Stomach smooth muscle (tissue), 2 donors: Measurements from ENCODE around the gene SRRM1.

Source experiments
- H3K27ac ChIP-seq: one replicate; pipeline ENCODE4 v1.7.0; 2013; ENCODE audit warnings: mild to moderate bottlenecking, low read length, inconsistent platforms
- H3K27me3 ChIP-seq, 2 donors: one replicate each; pipeline ENCODE4 v1.7.0; 2013; ENCODE audit warnings: low read length in 2 of 2; ENCODE audit not compliant: insufficient read depth in 2 of 2, control insufficient read depth in 1 of 2
- H3K36me3 ChIP-seq, 2 donors: one replicate each; pipeline ENCODE4 v1.7.0; 2013; ENCODE audit warnings: low read length in 2 of 2; ENCODE audit not compliant: control insufficient read depth in 2 of 2, insufficient read depth in 2 of 2
- H3K4me1 ChIP-seq: one replicate; pipeline ENCODE4 v1.7.0; 2013; ENCODE audit warnings: low read length; ENCODE audit not compliant: control insufficient read depth, insufficient read depth
- H3K4me3 ChIP-seq, 2 donors: one replicate each; pipeline ENCODE4 v1.7.0; 2013; ENCODE audit warnings: low read length in 2 of 2
- H3K9ac ChIP-seq, 2 donors: one replicate each; pipeline ENCODE4 v1.7.0; 2013; ENCODE audit warnings: low read length in 2 of 2, mild to moderate bottlenecking in 1 of 2
- H3K9me3 ChIP-seq, 2 donors: one replicate each; pipeline ENCODE4 v1.7.0; 2013; ENCODE audit warnings: low read length in 2 of 2; ENCODE audit not compliant: control insufficient read depth in 2 of 2
- donor health status: healthy.
- donor health status: Pancreatic carcinoma.

The SRRM1 gene

DNA sequence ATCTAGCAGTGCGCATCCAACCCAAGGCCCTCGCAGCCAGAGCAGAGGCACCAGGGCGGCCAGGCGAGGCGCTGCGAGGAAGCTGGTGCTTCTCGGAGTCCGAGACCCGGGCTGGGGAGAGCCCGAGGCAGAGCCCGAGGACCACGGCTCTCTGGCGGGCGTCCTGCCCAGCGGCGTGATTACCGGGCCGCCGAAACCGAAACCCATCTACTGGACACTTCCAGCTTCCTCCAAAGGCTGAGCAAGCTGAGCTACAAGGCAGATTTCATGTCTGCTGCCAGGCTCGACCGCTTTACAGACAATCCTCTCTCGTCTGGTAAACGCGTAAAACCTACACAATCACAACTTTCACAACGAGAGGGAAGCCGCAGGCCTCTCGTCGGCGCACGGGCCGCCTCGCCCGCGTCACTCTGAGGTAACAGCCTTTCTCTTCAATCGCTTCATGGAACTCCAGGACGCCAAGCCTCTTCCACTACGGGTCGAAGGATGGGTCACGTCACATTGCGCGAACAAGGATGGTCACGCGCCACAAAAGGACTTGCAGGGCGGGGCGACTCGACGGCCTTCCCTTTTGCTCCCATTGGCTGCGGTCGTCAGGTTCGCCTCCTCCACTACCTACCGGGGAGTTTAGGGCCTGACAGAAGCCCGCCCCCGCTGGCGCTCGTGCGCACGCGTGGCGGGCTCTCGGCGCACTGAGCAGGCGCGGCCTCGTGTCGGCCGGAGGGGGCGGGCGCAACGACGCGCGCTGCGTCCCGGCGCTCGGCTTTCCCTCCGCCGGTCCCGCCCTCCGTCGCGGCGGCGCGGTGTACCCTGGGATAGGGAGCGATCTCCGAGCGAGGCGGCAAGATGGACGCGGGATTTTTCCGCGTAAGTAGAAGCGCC, at the start of gene SRRM1:
Gene SRRM1, plus strand, starts transcription at position 822 of the 882 bp plus-strand sequence. Its CDS starts 25 bp downstream, at position 847.
- Histone ChIP-seq H3K4me3 (peak within 1 kb of the TSS; percentile 94 to 99), H3K9ac (peak within 1 kb of the TSS; percentile 99 to 100), H3K4me1 (peaks cover 26% of the 10 kb centered on the region), H3K9me3 (no peaks in the 10 kb centered on the region), H3K27ac (peak within 1 kb of the TSS; percentile 100), H3K27me3 (no peaks in the 10 kb centered on the region), H3K36me3 (peaks cover 12 to 14% of the 10 kb centered on the region in 2 donors)

- no peak overlapping the region for H3K27ac ChIP-seq
- peaks cover 0 to 4% of the 10 kb centered on the region in 2 donors for H3K27me3 ChIP-seq
- no peaks in the 10 kb centered on the region for H3K4me1 ChIP-seq
- no peak overlapping the region for H3K9ac ChIP-seq
- no peak overlapping the region for H3K4me3 ChIP-seq
- H3K9me3 ChIP-seq = no peaks in the 10 kb centered on the region
- no peaks in the 10 kb centered on the region for H3K36me3 ChIP-seq
Observed at GRCh38 chr1:24594328-24594598, 48.8 kb upstream of the SRRM1 start.

DNA sequence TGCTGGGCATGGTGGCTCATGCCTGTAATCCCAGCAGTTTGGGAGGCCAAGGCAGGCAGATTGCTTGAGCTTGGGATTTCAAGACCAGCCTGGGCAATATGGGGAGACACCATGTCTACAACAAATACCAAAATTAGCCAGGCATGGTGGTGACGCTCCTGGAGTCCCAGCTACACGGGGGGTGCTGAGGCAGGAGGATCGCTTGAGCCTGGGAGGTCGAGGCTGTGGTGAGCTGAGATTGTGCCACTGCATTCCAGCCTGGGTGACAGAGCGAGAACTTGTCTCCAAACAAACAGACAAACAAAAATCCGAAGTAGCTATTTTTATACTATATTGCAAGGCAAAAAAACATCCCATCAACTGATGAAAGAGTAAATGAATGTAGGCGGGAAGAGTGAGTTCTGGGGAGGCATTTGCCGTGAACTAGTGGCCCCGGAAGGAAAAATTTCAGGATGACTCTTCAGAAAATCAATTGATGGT, 46.7 kb upstream of the SRRM1 start:
- H3K4me1 ChIP-seq = no peaks in the 10 kb centered on the region

GRCh38 chr1:24599265-24599664, 43.8 kb upstream of the SRRM1 start:
- no peaks in the 10 kb centered on the region for H3K4me1 ChIP-seq
- peaks cover 0 to 6% of the 10 kb centered on the region in 2 donors for H3K27me3 ChIP-seq
- H3K9me3 ChIP-seq = no peaks in the 10 kb centered on the region
- no peaks in the 10 kb centered on the region for H3K36me3 ChIP-seq
- no peak overlapping the region for H3K4me3 ChIP-seq
- no peak overlapping the region for H3K9ac ChIP-seq
- no peak overlapping the region for H3K27ac ChIP-seq

More for the DNA sequence above, 46.7 kb upstream of the SRRM1 start:
- H3K36me3 ChIP-seq = no peaks in the 10 kb centered on the region
- peaks cover 0 to 7% of the 10 kb centered on the region in 2 donors for H3K27me3 ChIP-seq
- no peak overlapping the region for H3K27ac ChIP-seq
- H3K9ac ChIP-seq = no peak overlapping the region
- H3K9me3 ChIP-seq = no peaks in the 10 kb centered on the region
- no peak overlapping the region for H3K4me3 ChIP-seq

GRCh38 chr1:24600551-24600950, 42.6 kb upstream of the SRRM1 start:
- no peak overlapping the region for H3K9ac ChIP-seq
- H3K36me3 ChIP-seq = no peaks in the 10 kb centered on the region
- H3K27ac ChIP-seq = no peak overlapping the region
- H3K9me3 ChIP-seq = no peaks in the 10 kb centered on the region
- H3K27me3 ChIP-seq = peaks cover 0 to 6% of the 10 kb centered on the region in 2 donors
- no peak overlapping the region for H3K4me3 ChIP-seq
- no peaks in the 10 kb centered on the region for H3K4me1 ChIP-seq

DNA sequence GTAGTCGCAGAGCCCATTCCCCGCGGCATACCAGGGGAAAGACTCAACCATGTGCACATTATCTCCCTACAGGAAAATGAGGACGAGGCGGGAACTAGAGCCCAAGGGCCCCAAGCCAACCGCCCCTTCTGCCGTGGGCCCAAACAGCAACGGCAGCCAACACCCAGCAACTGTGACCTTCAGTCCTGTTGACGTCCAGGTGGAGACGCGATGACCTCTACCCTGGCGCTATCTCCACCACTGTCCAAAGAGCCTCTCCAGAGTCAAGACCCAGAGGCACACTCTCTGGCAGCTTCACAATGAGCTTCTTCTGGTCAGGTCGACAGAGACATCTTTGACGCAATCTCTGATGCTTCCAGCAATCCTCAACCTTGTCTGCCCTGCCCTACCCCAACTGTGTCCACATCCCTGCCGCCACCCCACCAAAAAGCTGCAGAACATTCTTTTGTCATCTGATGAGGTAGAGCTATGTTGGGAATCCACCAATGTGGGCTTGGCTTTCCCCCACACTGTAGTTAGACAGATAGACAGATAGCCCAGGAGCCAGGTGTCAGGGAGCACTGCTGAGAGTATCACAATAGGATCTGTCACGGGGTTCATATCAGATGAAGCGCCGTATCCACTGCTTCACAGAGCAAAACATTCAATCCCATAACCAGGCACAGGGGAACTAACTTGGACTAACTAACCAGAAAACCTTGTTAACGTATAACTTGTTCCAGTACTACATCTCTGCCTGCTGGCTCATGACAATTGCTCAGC, 37.4 kb upstream of the SRRM1 start:
- Histone ChIP-seq H3K36me3 (no peaks in the 10 kb centered on the region), H3K27me3 (peaks cover 0 to 1% of the 10 kb centered on the region in 2 donors), H3K27ac (no peak overlapping the region), H3K4me1 (no peaks in the 10 kb centered on the region), H3K9ac (no peak overlapping the region), H3K4me3 (no peak overlapping the region), H3K9me3 (no peaks in the 10 kb centered on the region)

- Histone ChIP-seq H3K4me3 (no peak overlapping the region), H3K27me3 (no peaks in the 10 kb centered on the region), H3K9me3 (no peaks in the 10 kb centered on the region), H3K36me3 (no peaks in the 10 kb centered on the region), H3K9ac (no peak overlapping the region), H3K27ac (no peak overlapping the region), H3K4me1 (no peaks in the 10 kb centered on the region)
Observed at GRCh38 chr1:24606296-24606605, 36.9 kb upstream of the SRRM1 start.

DNA sequence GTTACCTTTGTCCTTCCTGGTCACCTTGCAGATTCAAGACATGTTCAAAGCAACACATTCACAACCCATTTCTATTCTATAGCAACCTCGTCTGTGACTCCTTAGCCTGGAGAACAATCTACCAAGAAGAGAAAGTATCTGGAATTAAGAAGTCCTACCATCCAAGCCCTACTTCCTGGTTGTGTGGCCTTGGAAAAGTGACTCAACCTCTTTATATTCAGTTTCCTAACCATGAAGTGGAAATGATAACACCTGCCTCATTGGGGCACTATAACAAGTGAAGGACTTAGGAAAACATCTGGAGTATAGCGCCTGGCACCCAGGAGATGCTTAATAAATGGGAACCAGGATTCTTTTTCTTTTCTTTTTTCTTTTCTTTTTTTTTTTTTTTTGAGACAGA, 36.5 kb upstream of the SRRM1 start:
- no peaks in the 10 kb centered on the region for H3K4me1 ChIP-seq
- H3K9ac ChIP-seq = no peak overlapping the region
- no peaks in the 10 kb centered on the region for H3K36me3 ChIP-seq
- no peak overlapping the region for H3K4me3 ChIP-seq
- no peaks in the 10 kb centered on the region for H3K9me3 ChIP-seq
- no peaks in the 10 kb centered on the region for H3K27me3 ChIP-seq
- H3K27ac ChIP-seq = no peak overlapping the region

GRCh38 chr1:24609949-24610517, 33.1 kb upstream of the SRRM1 start:
- Histone ChIP-seq H3K27me3 (no peaks in the 10 kb centered on the region), H3K4me3 (no peak overlapping the region), H3K4me1 (no peaks in the 10 kb centered on the region), H3K9ac (no peak overlapping the region), H3K27ac (no peak overlapping the region), H3K36me3 (no peaks in the 10 kb centered on the region), H3K9me3 (no peaks in the 10 kb centered on the region)

- no peak overlapping the region for H3K4me3 ChIP-seq
Observed at GRCh38 chr1:24619376-24619775, 23.7 kb upstream of the SRRM1 start.

More at GRCh38 chr1:24619376-24619775, 23.7 kb upstream of the SRRM1 start:
- H3K4me1 ChIP-seq = no peaks in the 10 kb centered on the region
- no peaks in the 10 kb centered on the region for H3K36me3 ChIP-seq
- no peaks in the 10 kb centered on the region for H3K27me3 ChIP-seq
- H3K27ac ChIP-seq = no peak overlapping the region
- no peaks in the 10 kb centered on the region for H3K9me3 ChIP-seq
- no peak overlapping the region for H3K9ac ChIP-seq
